Loucy (cell line): ENCODE data around the gene PRL.

ENCODE experiments used
- H2AFZ ChIP-seq: fragments of 200-600 bp; sonication (generic); 2 replicates; pipeline ENCODE4 v1.6.0; 2016; ENCODE audit warnings: antibody characterized with exemption, mild to moderate bottlenecking, low read length, moderate library complexity
- H3F3A ChIP-seq: fragments of 200-600 bp; 2 replicates; pipeline ENCODE4 v1.6.0; 2016; ENCODE audit warnings: antibody characterized with exemption, low read depth, mild to moderate bottlenecking
- H3K27me3 ChIP-seq: fragments of 200-600 bp; sonication (generic); 2 replicates; pipeline ENCODE4 v1.6.1; 2014; ENCODE audit warnings: low read length, mild to moderate bottlenecking; ENCODE audit not compliant: insufficient read depth, poor library complexity, severe bottlenecking
- H3K36me3 ChIP-seq: fragments of 200-600 bp; sonication (generic); 2 replicates; pipeline ENCODE4 v1.6.1; 2016; ENCODE audit warnings: low read length; ENCODE audit not compliant: insufficient read depth
- H3K4me1 ChIP-seq: fragments of 200-600 bp; sonication (generic); 2 replicates; pipeline ENCODE4 v1.5.1; 2014; ENCODE audit warnings: low read length, mild to moderate bottlenecking; ENCODE audit not compliant: insufficient read depth, poor library complexity, severe bottlenecking
- H3K4me2 ChIP-seq: fragments of 200-600 bp; sonication (generic); 2 replicates; pipeline ENCODE4 v1.6.0; 2014; ENCODE audit warnings: antibody characterized with exemption, low read length, low read depth, mild to moderate bottlenecking; ENCODE audit not compliant: poor library complexity, severe bottlenecking
- H3K4me3 ChIP-seq: fragments of 200-600 bp; sonication (generic); 2 replicates; pipeline ENCODE4 v1.5.1; 2014; ENCODE audit warnings: low read length, mild to moderate bottlenecking, mixed read lengths; ENCODE audit not compliant: poor library complexity, severe bottlenecking
- H3K79me2 ChIP-seq: fragments of 200-600 bp; sonication (generic); 2 replicates; pipeline ENCODE4 v1.6.1; 2014; ENCODE audit warnings: low read length; ENCODE audit not compliant: insufficient read depth
- H3K9ac ChIP-seq: fragments of 200-600 bp; sonication (generic); 2 replicates; pipeline ENCODE4 v1.6.0; 2014; ENCODE audit warnings: mild to moderate bottlenecking, low read depth, low read length, moderate library complexity; ENCODE audit not compliant: poor library complexity, severe bottlenecking
- H3K9me2 ChIP-seq: fragments of 200-600 bp; sonication (generic); replicated peaks from 2 replicates; pipeline ENCODE4 v1.6.1; 2016; ENCODE audit warnings: low read depth, low read length, mixed read lengths
- H3K9me3 ChIP-seq: fragments of 200-600 bp; sonication (generic); 2 replicates; pipeline ENCODE4 v1.6.1; 2014; ENCODE audit warnings: mild to moderate bottlenecking, antibody characterized with exemption, low read length, low read depth; ENCODE audit not compliant: insufficient read depth
- H4K20me1 ChIP-seq: fragments of 200-600 bp; sonication (generic); 2 replicates; pipeline ENCODE4 v1.6.0; 2014; ENCODE audit warnings: antibody characterized with exemption, low read length, mild to moderate bottlenecking; ENCODE audit not compliant: insufficient read depth, poor library complexity, severe bottlenecking
- EZH2phosphoT487 ChIP-seq: fragments of 200-600 bp; IDR thresholded peaks from 2 replicates; pipeline ENCODE4 v1.6.1; 2018; ENCODE audit warnings: antibody characterized with exemption, mild to moderate bottlenecking, moderate library complexity, borderline replicate concordance
- TF ChIP-seq, protein P1 (sequence below): fragments of 200-600 bp; sonication (generic); conservative IDR thresholded peaks from 2 replicates; pipeline ENCODE4 v1.5.1; 2014; ENCODE audit warnings: mild to moderate bottlenecking, antibody characterized with exemption, low read length

PRL gene

GRCh38 chr6:22313796-22314195 lies 17.0 kb upstream of the PRL start:
- H3K79me2 ChIP-seq: no peaks in the 10 kb centered on the region
- H3F3A ChIP-seq: no peaks in the 10 kb centered on the region
- TF ChIP-seq, protein P1, sequence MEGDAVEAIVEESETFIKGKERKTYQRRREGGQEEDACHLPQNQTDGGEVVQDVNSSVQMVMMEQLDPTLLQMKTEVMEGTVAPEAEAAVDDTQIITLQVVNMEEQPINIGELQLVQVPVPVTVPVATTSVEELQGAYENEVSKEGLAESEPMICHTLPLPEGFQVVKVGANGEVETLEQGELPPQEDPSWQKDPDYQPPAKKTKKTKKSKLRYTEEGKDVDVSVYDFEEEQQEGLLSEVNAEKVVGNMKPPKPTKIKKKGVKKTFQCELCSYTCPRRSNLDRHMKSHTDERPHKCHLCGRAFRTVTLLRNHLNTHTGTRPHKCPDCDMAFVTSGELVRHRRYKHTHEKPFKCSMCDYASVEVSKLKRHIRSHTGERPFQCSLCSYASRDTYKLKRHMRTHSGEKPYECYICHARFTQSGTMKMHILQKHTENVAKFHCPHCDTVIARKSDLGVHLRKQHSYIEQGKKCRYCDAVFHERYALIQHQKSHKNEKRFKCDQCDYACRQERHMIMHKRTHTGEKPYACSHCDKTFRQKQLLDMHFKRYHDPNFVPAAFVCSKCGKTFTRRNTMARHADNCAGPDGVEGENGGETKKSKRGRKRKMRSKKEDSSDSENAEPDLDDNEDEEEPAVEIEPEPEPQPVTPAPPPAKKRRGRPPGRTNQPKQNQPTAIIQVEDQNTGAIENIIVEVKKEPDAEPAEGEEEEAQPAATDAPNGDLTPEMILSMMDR: no peak
- no peak for TF ChIP-seq EZH2phosphoT487

DNA sequence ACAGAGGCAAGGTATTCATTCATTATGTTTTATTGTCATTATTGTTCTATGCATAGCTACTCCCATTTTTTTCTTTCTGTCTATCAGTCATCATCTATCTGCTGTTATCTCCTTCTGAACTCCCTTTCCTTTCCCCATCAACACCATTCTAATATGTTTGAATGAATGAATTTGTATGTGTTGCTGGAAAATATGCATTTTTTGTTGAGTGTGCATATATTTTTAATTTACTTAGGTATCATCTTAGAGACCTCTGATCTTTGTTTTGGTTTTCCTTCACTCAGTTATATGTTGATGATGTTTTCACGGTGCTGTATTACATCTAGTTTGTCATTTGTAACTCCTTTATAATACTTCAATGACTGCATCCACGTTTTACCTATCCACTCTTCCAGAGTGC lies 12.1 kb upstream of the PRL start:
- H3K9me3 ChIP-seq: peaks cover 34% of the 10 kb centered on the region
- peaks cover 5% of the 10 kb centered on the region for H3K4me1 ChIP-seq
- no peak overlapping the region for H2AFZ ChIP-seq
- no peak overlapping the region for H3K9ac ChIP-seq
- H3K79me2 ChIP-seq: no peaks in the 10 kb centered on the region
- H3K4me3 ChIP-seq: no peak overlapping the region
- no peaks in the 10 kb centered on the region for H3F3A ChIP-seq
- TF ChIP-seq EZH2phosphoT487: no peak
- TF ChIP-seq, protein P1: no peak
- no peaks in the 10 kb centered on the region for H3K9me2 ChIP-seq
- no peaks in the 10 kb centered on the region for H3K27me3 ChIP-seq
- no peaks in the 10 kb centered on the region for H3K36me3 ChIP-seq
- H3K4me2 ChIP-seq: no peak overlapping the region
- no peaks in the 10 kb centered on the region for H4K20me1 ChIP-seq

More at GRCh38 chr6:22313796-22314195, 17.0 kb upstream of the PRL start:
- Histone ChIP-seq H4K20me1 (no peaks in the 10 kb centered on the region), H3K9me2 (no peaks in the 10 kb centered on the region), H3K36me3 (no peaks in the 10 kb centered on the region), H3K27me3 (no peaks in the 10 kb centered on the region), H3K9me3 (peaks cover 34% of the 10 kb centered on the region), H3K4me2 (no peak overlapping the region), H2AFZ (no peak overlapping the region), H3K9ac (no peak overlapping the region), H3K4me3 (no peak overlapping the region), H3K4me1 (no peaks in the 10 kb centered on the region)

DNA sequence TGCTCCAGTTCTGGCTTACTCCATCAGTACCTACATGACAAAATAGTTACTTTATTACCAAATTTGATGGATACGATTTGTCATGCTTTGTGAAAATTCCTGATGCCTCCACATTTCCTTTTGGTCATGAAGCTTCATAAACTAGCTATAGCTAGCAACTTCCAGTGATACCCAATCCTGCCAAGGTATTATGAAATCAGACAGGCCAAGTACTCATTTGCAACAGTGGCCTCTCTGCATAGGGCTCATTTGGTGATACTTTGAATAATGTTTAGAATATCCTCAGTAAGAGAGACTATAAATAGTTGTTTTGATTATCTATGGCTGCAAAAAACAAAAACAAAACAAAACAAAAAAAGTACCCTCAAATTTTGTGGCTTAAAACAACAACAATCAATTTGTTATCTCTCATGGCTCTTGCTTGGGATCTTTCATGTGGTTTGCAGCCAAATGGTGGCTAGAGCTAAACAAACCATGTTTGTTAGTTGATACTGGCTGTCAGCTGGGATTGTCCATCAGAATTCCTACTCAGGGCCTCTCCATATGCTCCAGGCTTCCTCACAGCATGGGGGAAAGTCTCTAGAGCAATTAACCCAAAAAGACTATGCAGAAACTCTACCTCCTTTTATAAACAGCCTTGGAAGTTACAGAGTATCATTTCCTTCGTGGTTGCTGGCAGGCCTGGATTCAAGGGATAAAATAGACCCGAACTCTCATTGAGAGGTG lies 10.1 kb upstream of the PRL start:
- Histone ChIP-seq H4K20me1 (no peaks in the 10 kb centered on the region), H3K9me2 (no peaks in the 10 kb centered on the region), H3K4me1 (peaks cover 17% of the 10 kb centered on the region), H3K9me3 (peaks cover 16% of the 10 kb centered on the region), H3K36me3 (no peaks in the 10 kb centered on the region), H3K4me2 (no peak overlapping the region), H3K9ac (no peak overlapping the region), H3K4me3 (no peak overlapping the region), H2AFZ (peak overlapping the region; percentile 63; the same call in 1 of the 2 replicates), H3K27me3 (no peaks in the 10 kb centered on the region), H3F3A (no peaks in the 10 kb centered on the region), H3K79me2 (no peaks in the 10 kb centered on the region)
- TF ChIP-seq, protein P1: no peak
- no peak for TF ChIP-seq EZH2phosphoT487
